ENCODE measurements around the gene NFATC3.

The NFATC3 gene

DNA sequence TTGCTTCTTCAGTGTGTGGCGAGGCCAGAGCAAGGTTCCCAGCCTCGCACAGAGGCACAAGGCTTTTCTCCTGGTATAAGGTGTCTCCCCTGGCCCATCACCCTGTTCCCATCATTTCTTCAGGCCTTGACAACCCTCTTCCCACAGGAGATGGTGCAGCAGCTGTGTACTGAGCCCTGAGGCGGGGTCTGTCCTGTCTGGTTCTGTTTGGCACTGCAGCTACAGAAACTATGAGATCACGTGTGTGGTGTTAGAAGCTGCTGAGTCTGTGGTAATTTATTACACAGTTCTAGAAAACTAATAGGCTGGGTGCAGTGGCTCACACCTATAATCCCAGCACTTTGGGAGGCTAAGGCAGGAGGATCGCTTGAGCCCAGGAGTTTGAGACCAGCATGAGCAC, 167.2 kb downstream of the NFATC3 start:
- no peak for DNase-seq

DNA sequence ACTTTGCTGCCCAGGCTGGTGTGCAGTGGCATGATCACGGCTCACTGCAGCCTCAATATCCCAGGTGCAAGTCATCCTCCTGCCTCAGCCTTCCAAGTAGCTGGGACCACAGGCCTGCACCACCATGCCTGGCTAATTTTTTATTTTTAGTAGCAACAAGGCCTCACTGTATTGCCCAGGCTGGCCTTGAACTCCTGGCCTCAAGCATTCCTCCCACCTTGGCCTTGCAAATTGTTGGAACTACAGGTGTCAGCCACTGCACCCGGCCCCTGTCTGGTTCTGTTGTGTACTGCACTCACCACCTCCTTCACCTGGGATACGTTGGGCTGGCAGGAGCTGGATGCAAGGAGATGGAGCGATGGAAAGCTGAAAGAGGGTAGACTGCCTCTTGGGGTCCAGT, 168.6 kb downstream of the NFATC3 start:
- DNase-seq: no peak

DNA sequence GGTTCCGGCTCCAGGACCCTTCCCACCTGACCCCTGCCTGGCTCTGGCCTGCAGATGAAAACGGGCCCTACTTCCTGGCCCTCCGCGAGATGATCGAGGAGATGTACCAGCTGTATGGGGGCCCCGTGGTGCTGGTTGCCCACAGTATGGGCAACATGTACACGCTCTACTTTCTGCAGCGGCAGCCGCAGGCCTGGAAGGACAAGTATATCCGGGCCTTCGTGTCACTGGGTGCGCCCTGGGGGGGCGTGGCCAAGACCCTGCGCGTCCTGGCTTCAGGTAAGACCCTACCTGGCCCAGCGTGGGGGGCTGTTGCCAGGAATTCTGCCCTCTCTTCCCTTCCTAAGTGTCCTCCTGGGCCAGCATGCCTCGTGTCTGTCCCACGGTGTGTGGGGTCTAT, 170.5 kb downstream of the NFATC3 start:
- DNase-seq: no peak

DNA sequence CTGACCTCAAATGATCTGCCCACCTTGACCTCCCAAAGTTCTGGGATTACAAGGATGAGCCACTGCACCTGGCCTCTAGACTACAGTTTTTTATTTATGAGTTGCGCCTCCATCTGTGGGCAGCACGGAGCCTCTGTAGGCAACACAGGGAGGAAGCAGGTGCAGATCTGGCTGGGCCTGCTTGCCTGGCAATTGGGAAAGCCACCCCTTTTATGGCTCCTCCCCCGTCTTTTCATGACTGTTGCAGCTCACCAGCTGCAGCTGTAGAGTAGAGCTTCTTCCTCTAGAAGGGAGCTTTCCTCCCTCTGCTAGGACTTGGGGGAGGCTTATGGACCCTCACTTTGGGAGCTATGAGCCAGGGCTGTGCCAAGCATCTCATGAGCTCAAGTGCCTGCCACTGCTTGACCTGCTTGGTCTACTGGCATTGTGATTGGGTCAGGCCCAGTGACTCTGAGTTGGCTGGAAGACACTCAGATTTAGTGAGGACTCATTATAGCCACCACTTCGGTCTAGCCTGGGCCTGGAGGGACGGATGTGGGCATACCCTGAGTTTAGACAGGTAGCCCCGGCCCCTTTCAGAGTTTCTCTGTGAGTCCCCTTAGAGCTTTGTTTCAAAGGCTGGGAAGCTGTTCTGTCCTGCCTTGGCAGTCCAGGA, 172.2 kb downstream of the NFATC3 start:
- no peak for DNase-seq

DNA sequence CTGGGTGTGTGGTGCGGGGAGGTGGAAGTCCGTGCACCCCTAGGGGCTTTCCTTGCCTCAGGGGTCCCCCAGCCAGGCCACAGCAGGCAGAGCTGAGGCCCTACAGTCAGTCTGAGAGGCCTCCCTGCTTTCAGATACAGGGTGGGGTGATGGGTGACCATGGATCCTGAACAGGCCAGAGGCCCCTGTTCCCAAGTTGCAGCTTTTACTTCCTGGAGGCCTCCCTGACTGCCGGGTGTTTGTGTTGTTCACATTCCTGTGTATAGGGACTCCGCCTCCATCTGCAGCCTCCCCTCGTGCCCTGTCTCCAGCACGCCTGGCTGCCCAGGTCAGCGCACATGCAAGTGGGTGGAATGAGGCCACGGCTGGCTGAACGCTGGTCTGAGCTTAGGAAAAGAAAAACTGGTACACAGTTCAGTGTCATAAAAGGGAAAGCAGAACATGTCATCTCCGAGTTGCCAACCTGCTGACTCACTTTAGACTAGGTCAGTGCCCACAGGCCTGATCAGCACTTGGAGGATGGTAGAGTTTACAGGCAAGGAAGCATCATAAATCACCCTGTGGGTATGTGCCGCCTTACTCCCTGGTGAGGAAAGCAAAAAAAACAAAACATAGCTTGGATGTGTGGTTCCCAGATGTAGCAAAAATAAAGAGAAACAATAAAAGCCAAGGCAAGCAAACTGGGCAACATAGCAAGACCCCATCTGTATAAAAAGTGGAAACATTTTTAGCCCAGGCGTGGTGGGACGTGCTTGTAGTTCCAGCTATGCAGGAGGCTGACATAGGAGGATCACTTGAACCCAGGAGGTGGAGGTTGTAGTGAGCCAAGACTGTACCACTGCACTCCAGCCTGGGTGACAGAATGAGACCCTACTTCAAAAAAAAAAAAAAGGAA, 173.0 kb downstream of the NFATC3 start:
- DNase-seq: peak in 1 of 2 experiments; percentile 13

DNA sequence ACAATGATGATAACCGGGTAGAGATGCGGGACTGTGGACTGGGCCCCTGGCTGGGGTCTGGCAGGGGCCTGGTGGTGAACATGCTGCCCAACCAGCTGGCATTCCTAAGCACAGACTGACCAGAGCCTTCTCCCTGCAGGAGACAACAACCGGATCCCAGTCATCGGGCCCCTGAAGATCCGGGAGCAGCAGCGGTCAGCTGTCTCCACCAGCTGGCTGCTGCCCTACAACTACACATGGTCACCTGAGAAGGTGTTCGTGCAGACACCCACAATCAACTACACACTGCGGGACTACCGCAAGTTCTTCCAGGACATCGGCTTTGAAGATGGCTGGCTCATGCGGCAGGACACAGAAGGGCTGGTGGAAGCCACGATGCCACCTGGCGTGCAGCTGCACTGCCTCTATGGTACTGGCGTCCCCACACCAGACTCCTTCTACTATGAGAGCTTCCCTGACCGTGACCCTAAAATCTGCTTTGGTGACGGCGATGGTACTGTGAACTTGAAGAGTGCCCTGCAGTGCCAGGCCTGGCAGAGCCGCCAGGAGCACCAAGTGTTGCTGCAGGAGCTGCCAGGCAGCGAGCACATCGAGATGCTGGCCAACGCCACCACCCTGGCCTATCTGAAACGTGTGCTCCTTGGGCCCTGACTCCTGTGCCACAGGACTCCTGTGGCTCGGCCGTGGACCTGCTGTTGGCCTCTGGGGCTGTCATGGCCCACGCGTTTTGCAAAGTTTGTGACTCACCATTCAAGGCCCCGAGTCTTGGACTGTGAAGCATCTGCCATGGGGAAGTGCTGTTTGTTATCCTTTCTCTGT, 174.0 kb downstream of the NFATC3 start:
- DNase-seq: no peak

DNA sequence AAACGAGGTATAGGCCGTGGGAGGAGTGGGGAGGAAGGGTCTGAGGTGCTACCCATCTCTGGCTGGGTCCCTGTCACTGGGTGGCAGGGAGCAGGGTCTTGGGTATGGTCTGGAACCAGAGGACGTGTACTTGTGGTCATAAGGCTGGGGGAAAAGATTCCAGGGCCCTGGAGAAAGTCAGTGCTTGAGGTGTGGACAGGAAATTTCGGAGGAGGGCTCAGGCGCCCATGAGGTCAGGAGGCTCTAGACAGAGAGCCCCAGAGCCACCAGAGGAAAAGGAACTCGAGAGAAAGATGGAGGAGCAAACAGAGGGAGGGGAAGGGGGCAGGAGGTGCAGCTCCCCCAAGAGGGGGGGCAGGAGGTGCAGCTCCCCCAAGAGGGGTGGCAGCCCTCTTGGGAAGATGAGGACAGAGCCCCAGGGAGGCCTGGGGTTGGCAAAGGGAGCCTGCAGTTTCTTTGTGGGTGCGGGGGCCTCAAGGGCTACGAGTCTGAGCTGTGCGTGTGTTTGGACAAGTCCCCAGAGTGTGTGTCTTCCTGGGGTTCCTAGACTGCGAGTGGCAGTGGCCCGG, 178.5 kb downstream of the NFATC3 start:
- no peak for DNase-seq

DNA sequence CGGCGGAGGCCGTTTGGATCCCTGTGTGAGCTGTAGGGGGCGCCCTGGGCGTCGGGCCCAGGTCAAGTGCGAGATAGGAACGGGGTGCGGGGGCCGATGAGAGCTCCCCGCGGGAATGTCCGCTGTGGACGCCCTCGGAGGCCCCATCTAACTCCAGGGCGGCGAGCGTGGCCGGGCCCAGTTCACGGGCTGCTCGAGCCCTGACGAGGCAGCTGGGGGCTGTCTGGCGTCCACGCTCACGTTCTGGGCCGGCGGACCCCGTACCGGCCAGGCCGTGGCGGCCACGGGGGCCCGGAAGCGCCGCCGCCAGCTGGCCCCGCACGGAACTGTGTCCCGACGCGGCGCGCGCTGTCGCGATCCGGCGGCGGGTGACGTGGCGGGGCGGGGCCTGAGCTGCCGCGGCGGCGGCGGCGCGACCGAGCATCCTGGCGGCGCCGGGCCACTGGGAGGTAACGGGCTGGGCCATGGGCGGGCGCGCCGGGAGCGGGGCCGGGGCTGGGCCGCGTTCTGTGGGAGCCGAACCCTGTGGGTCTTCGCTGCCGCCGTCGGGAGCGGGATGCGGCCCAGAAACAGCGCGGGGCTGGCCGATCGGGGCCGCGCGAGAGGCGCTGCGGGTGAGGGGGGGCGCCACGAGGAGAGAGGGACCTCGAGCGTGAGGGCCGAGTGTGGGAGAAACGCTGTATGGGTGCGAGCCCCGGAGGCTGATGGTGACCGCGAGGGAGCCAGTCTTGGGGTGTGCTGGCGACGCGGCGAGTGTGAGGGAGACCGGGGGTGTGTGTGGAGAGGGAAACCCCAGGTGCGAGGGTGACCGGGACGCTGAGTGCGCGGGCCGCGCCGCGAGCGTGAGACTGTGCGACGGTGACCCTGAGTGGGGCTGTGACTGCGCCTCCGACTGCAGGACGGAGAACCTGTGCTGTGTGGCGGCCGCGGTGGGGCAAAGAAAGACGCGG, 179.2 kb downstream of the NFATC3 start, which contains the start of gene SLC7A6:
SLC7A6 (plus strand) TSS at position 399 of the 950 bp plus-strand sequence. CDS start 10,201 bp downstream, outside the sequence.
- DNase-seq: peak; percentile 32 to 77

DNA sequence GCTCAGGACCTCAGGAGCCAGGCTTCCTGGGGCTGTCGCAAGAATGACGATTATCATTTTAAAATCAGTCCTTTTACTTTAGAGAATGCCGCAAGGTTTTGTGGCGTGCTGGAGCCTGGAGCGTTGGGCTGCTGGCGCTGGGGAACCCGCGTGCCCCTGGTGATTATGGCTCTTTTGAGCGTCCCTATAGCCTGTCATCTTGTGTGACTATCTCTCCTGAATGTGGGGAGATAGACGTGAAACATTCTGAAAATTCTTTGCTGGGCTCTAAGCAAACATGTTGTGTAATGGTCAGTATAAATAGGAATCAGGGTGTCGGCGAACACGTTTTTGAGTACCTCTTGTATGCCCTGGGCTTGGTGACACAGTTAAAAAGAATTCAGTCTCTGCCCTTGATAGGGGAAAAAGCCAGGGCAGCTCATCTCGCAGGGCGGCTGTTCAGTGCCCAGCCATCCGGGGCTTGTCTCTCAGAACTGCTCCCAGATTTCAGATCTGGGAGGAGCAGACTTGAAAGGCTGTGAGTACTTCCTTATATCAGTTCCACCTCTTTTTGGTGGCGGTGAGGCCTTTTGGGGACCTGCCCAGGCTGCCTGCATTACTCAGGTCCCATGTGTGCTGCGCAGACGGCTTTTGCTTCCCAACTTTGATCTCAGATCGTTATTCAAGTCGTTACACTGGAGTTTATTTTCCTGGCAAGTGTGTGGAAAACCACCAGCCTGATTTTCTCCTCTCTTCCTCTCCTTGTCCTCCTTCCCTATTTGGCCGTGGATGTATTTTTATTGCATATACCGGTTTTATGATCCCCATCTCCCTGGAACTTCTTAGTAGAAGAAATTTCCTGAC, 180.1 kb downstream of the NFATC3 start:
- DNase-seq: peak; percentile 43 to 60

DNA sequence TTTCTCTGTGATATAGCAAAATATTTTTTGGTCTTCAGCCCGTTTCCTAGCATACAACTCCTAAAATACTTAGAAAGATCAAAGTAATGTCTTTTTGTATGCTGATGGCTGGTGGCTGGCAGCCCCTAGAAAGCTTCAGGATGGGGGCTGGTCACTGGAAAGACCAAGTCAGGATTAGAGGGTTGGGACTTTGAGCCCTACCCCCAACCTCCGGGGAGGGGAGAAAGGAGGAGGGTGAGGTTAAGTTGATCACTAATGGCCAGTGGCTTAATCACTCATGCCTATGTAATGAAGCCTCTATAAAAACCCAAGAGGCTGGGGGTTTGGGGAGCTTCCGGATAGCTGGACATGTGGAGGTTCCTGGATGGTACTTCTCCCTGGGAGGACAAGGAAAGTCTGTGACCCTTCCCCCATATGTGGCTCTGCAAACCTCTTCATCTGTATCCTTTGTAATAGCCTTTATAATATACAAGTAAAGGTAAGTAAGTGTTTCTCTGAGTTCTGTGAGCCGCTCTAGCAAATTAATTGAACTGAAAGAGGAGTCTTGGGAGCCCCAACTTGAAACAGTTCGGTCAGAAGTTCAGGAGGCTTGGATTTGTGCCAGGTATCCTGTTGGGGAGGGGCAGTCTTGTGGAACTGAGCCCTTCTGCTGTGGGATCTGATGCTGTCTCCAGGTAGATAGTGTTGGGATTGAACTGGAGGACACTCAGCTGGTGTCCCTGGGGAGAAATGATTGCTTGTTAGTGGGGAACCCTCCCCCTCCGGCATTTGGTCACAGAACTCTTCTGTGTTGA, 182.6 kb downstream of the NFATC3 start:
- DNase-seq: no peak

DNA sequence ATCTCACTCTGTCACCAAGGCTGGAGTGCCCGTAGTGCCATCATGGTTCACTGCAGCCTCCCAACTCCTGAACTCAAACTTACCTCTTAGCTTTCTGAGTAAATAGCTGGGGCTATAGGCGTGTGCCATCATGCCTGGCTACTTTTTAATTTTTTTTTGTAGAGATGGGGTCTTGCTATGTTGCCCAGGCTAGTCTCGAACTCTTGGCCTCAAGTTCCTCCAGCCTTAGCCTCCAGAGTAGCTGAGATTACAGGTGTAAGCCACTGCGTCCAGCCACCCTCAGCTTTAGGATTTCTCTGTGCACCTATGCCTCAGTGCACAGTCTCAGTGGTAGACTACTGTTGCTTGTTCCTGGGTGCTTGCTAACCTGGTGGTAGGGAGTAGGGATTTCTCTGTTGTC, 184.6 kb downstream of the NFATC3 start:
- DNase-seq: no peak

DNA sequence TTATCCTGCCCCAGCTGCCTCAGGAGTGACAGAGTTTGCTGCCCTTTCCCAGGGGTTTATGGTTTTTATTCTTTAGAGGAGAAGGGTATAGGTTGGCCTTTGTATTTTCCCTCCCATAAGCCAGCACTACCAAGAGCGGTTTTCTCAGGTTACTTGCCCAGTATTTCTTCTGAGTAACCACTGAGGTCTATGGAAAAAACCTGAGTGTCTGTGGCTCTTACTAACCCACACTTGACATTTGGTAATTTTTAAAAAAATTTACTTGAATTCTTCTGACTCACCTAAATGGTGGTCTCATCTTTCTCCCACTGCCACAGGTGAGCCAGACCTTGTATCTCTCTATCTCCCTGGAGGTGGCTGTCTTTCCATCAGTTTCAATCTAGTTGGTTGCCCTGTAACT, 185.2 kb downstream of the NFATC3 start:
- no peak for DNase-seq

DNA sequence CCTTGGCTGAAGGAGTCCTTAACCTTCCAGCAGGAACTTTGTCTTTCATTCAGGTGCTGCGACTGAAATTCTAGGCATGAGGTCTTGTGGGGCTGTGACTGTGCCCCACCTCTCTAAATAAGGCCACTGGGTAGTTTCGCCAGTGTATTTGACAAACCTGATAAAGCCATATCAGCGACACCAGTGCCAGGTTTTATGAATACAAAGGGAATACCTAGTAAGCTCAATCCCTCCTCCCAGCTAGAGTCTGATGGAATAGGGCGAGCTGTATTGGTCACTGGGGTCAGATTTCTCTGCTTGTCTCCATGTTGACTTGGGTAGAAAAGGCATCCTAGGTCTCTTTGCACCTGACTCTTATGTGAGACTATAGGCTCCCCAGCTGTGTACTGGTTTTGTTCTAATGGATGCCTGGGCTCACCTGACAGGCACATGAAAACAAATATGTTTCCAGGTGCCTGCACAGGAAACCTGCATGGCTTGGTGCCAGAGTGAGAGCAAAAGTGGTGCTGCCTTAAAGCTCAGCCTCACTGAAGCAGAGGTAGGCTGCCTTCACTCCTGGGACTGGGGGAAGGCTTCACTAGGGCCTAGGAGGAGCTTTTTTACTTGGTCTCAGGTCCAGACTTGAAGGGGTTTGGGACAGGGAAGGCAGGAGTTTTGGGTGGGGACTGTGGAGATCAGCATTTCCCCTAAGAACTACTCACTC, 187.5 kb downstream of the NFATC3 start:
- no peak for DNase-seq

DNA sequence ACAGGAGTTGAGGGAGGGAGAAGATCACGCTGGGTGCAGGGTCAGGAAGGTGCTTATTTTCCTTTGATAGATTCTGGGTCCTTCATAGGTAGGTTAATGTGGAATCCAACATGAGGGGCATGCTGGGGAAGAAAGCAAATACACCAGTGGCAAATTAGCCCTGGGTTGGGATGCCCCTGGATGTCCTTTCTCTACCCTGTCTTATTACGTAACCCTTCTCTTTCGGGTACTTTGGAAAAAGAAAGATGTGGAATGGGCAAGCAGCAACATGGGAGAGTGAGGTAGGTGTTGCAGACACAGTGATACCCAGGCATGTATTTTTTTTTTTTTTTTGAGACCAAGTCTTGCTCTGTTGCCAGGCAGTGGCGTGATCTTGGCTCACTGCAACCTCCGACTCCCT, 188.3 kb downstream of the NFATC3 start:
- no peak for DNase-seq

DNA sequence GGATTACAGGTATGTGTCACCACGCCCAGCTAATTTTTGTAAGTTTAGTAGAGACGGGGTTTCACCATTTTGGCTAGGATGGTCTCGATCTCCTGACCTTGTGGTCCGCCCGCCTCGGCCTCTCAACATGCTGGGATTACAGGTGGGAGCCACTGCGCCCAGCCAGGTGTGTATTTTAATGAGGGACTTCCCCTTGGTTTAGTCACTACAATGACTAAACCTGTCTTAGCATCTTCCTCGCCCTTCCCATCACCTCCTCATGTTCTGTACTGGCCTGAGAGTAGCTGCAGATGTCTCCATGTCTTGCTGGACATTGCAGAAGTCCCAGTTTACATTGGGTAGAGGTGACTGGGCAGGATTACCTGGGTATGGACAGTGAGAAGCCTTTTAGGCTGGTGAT, 188.7 kb downstream of the NFATC3 start:
- no peak for DNase-seq

DNA sequence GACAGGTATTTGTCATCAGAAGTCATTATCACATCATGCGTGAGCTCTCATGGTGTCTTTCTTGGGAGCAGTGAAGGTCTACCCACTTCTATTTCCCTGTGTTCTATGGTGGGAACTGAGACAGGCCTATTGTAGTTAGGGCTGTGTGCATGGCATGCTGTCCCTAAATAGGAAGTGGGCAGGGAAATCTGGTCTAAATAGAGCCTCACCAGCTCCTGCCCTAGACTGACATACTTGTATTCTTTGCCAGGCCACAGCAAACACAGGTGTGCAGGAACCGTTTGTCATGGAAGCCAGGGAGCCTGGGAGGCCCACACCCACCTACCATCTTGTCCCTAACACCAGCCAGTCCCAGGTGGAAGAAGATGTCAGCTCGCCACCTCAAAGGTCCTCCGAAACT, 189.3 kb downstream of the NFATC3 start:
- no peak for DNase-seq

DNA sequence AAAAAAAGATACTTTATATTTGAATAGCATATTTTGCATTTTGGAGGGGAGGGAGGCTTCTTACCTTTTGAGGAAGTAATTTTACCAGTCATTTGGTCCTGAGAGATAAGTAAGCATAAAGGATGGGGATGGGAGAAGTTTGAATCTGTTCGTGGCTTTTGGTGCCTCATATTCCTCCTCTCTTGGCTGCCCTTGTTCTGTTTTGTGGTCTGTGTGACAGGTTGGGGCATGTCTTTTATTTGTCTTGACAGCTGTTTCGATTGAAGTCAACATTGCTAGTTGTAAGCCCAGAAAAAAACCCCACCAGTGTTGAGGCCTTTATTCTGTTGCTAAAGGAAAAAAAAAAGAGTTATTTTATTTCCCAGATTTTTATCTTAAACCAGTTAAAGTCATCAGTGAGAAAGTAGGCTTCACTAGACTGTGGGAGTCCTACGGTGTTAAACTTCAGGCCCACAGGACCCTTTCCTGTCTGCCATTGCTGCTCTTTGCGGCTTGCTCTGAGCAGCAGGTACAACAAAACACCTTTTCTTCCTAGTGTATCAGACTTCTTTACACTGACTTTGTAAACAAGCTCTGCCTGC, 190.5 kb downstream of the NFATC3 start:
- no peak for DNase-seq

DNA sequence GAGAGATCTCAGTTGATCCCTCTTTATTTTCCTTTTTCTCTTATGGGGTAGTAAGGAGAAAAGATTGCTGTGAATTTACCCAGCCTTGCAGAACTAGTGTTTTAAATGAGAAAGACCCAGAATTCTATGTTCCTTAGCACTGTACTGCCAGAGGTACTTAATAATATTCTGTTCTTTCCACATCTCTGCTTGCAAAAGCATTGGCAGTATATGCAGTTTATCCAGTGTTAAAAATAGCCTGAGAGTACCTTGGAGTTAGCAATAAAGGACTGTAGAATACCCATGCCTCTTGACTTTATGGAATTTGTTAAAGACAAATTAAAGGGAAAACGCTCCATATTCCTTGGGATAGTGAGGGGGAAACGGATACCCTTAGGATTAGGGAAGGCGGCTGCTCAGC, 191.1 kb downstream of the NFATC3 start:
- no peak for DNase-seq

Data from SW 1271 (cell line).